ENCODE measurements around the gene TGFA. TPM values are rescaled to one million over a fixed set of nuclear protein-coding genes. Genes with fewer than 3 reads are reported as not detected.

The TGFA gene
- polyA plus RNA-seq, 3 donors = 0.74 to 3.2 (median 1.8) TPM

DNA sequence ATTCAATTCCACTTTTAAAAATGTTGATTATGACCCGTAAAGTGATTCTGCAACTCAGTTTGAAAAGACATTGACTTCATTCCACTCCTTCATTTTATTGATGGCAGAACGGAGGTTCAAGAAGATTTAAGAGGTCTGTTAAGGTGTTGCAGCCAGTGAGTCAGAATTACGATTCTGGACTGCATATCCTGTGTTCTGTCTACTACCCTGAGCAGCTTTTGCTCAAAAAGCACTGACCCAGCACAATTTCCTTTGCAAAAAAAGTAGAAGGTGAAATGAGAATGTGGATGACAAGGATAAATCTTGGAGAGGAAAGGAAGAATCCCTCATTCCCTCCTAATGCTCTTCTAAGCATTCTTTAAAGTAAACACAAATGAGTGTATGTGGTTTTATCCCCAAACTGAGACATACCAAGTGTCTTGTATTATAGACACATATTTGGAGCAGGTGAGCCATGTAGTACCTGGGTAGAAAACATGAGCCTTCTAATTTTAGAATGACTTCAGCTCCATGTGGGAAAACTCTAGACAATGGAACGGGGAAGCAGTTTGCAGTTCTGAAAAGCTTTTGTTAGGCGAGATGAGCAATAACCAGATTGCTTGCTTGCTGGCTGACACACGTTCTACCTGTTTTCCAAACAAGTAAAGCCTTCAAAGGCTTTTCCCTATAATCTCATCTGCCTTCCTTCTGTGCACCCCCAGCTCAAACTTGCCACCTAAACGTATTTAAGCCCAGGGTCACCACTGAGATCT lies 44.7 kb downstream of the TGFA start:
- no peak overlapping the region for H3K27ac ChIP-seq (ENCODE audit: low read depth, low read length)
- WGBS, 3 donors = 53 to 69% (median 58%) methylated on average over 7 of the region's 7 CpGs

- H3K27ac ChIP-seq (ENCODE audit: low read depth, low read length) = no peak overlapping the region
- 68 to 83% (median 71%) methylated on average over 8 of the region's 8 CpGs for WGBS, 3 donors
Measured at GRCh38 chr2:70505613-70506391, 47.8 kb downstream of the TGFA start.

DNA sequence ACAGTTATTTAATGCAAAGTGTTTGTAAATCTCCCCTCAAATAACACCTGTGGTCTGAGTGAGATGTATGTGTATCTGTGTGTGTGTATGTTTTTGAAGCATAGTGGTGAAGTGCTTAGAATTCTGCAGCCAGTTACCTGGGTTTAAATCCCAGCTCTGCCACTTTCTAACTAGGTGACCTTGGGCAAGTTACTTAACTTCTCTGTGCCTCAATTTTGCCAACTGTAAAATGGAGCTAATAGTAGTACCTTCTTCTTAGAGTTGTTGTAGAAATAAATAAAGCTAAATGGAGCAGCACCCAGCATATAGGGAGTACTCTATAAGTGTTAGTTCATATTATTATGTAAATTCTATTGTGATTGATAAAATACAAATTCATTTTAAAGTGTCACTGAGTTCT lies 48.9 kb downstream of the TGFA start:
- H3K27ac ChIP-seq (ENCODE audit: low read depth, low read length) = no peak overlapping the region

GRCh38 chr2:70503896-70504295 lies 49.7 kb downstream of the TGFA start:
- WGBS, 3 donors = 86 to 90% (median 88%) methylated on average over 4 of the region's 4 CpGs
- no peak overlapping the region for H3K27ac ChIP-seq (ENCODE audit: low read depth, low read length)

DNA sequence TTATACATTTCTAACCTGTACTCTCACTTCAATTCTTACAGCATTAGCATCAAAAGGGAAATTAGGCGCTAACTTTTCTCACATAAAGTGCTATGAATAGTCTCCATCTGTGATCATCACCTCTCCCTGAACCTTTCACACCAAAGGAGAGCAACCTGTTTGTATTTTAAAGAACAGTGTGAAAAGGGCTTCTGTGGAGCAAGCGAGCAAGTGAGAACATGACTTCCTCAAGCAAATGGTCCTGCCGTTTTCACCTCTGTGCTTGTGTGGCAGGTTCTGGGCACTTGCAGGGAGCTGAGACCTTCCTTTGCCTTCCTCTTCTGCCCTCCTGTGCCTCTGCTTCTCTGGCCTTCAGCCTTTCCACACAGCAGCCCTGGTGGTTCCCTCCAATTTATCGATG lies 51.9 kb downstream of the TGFA start:
- 60 to 76% (median 61%) methylated on average over 4 of the region's 4 CpGs for WGBS, 3 donors
- no peak overlapping the region for H3K27ac ChIP-seq (ENCODE audit: low read depth, low read length)

DNA sequence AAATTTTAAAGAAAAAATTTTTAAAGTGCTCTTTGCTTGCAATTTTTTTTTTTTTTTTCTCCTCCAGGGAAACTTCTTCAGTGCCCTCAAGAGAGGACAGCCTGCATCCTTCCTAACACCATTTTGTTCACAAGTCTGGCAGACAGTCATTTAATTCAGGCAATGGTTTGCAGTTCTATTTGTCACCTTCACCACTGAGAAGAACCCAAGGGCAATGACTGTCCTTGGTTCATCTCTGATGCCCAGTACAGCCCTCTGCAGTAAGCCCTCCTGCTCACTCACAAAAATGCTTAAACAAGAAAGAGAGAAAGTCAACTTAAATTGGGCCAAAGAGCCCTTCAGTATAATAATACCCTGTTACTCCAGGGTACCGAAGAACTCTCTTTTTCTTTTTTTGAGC lies 52.4 kb downstream of the TGFA start:
- H3K27ac ChIP-seq (ENCODE audit: low read depth, low read length) = no peak overlapping the region
- 90 to 95% (median 90%) methylated on average over 1 of the region's 1 CpG for whole genome bisulfite sequencing, 3 donors

DNA sequence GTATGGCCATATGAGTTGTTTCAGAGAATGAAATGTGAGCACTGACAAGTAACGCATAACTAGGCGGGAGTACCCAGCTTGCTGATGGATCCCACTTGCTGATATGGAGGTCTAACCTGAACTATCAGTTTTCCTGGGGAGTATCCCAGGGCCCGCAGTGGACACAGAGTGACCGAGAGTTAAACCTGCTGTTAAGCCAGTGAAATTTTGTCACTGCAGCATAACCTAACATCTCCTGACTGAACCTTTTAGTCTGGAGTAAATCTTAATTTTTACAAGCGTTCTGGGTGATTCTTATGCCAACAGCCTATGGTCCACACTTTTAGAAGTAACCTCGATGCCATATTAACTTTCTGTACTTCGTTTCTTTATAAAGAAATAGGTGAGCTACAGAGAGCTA lies 54.4 kb downstream of the TGFA start:
- H3K27ac ChIP-seq (ENCODE audit: low read depth, low read length) = no peak overlapping the region
- 89 to 95% (median 92%) methylated on average over 7 of the region's 7 CpGs for WGBS, 3 donors

DNA sequence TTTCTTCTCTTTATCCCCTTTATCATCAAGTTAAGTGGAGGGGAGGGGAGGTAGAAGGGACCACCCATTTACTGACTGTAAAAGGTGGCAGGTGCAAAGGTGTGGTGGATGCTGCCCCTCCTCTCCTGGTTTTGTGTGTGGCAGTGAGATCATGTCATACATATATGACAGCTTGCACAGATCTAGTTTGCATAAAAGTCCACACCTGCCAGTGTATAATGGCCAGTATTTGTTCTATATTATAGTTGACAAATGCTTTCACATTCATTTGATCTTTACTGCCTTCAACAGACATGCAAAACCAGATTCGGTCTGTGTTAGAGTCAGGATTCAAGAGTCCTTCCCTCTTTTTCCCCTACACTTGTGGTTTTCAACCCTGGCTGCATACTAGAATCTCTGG lies 55.1 kb downstream of the TGFA start:
- no peak overlapping the region for H3K27ac ChIP-seq (ENCODE audit: low read depth, low read length)
- 77 to 86% (median 81%) methylated on average over 1 of the region's 1 CpG for WGBS, 3 donors

- H3K27ac ChIP-seq (ENCODE audit: low read depth, low read length) = no peak overlapping the region
Measured at GRCh38 chr2:70498054-70498453, 55.6 kb downstream of the TGFA start.

DNA sequence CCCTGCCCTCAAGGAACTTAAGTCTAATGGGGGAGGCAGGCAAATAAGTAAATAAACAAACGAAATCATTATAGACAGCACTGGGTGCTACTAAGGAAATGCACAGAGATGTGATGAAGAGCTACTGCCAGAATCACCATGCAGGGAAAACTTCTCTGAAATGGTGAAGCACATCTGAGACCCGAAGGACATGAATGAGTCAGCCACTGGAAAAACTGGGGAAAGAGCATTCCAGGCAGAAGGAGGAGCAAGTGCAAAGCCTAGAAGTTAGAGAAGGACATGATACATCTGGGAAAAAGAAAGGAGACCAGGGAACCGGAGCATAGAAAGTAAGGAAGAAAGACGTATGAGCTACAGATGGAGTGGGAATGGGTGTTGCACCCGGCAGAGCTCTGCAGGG lies 56.8 kb downstream of the TGFA start:
- no peak overlapping the region for H3K27ac ChIP-seq (ENCODE audit: low read depth, low read length)
- WGBS, 3 donors = 69 to 82% (median 70%) methylated on average over 5 of the region's 5 CpGs

GRCh38 chr2:70494293-70494886 lies 59.2 kb downstream of the TGFA start:
- no peak overlapping the region for H3K27ac ChIP-seq (ENCODE audit: low read depth, low read length)
- WGBS, 3 donors = 74 to 79% (median 77%) methylated on average over 3 of the region's 3 CpGs

DNA sequence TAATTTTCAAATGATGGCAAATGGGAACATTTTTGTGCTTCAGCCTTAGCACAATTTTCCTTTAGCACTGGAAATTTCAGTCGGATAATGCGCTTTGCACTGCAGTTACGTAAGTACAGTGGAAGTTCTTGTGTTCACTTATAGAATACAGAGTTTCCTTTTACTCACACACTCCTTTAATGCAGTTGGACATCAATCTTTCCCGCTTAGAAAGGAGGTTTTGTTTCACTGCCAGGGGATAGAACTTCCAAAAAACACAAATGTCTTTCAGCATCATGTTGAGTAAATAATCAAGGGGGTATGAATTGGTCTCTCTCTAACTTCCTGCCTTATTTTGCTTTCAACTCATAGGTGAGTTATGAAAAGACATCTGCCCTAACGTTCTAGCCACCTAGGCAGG lies 63.2 kb downstream of the TGFA start:
- WGBS, 3 donors = 68 to 78% (median 73%) methylated on average over 5 of the region's 5 CpGs
- H3K27ac ChIP-seq (ENCODE audit: low read depth, low read length) = no peak overlapping the region

DNA sequence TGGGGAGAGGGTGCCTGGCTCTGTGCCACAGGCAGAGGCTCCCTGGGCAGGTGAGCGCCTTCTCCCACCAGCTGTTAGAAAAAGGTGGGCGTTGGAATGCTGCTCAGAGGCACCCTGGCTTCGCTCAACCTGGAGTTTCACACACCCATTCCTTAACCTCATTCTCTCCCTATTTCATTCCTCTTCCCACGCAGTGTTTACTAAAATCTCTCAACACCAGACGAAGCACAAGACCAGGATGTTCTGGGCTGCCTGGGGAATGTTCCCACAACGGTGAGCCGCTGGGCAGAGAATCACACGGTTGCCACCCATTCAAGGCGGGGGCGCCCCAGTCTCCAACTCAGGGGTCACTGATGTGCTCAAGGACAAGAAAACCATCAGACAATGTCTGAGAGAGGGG lies 64.5 kb downstream of the TGFA start:
- H3K27ac ChIP-seq (ENCODE audit: low read depth, low read length) = no peak overlapping the region
- 74 to 83% (median 77%) methylated on average over 10 of the region's 10 CpGs for whole genome bisulfite sequencing, 3 donors

GRCh38 chr2:70484086-70484485 lies 69.5 kb downstream of the TGFA start:
- WGBS, 3 donors = 80 to 92% (median 88%) methylated on average over 1 of the region's 1 CpG

DNA sequence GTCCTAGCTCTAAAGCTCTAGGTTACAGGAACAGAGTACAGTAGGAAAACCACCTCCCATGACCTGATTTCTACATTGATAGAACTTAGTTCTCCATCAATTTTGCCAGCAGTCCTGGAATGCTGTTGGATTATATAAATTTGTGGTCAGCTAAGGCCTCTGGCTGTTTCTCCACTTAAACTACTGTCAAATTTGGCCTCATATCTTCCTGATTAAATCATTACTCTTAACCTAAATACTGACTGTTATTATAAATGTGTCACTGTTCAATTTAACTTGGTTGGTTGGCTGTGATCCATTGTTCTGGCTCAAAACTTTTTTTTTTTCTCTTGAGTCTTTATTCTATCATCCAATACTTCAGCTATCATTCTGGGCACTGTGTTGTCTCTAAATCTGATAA lies 71.2 kb downstream of the TGFA start:
- H3K27ac ChIP-seq (ENCODE audit: low read depth, low read length) = no peak overlapping the region

More at GRCh38 chr2:70484086-70484485, 69.5 kb downstream of the TGFA start:
- no peak overlapping the region for H3K27ac ChIP-seq (ENCODE audit: low read depth, low read length)

DNA sequence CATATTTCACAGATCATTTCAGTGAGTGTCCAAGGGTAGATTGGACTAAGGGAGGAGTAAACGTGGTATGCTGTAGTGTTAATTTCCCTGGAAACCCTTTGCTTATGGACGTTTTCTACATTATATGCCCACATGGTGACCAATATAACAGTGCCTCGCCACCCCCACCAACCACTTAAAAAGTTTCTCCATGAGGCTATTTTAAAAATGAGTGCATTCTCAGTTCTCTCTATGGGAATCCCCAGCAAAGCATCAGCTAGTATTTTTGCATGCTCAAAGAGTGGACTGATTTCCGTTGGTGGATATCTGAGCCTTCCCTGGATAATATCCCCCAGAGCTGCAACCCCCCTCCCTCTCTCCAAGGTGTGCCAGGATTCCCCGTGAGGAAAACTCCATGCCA lies 73.2 kb downstream of the TGFA start:
- no peak overlapping the region for H3K27ac ChIP-seq (ENCODE audit: low read depth, low read length)
- 61 to 69% (median 63%) methylated on average over 5 of the region's 5 CpGs for WGBS, 3 donors

- H3K27ac ChIP-seq (ENCODE audit: low read depth, low read length) = no peak overlapping the region
- WGBS, 3 donors = 60 to 94% (median 68%) methylated on average over 3 of the region's 3 CpGs
Measured at GRCh38 chr2:70479816-70480215, 73.8 kb downstream of the TGFA start.

- WGBS, 3 donors = 18 to 43% (median 32%) methylated on average over 1 of the region's 1 CpG
- no peak overlapping the region for H3K27ac ChIP-seq (ENCODE audit: low read depth, low read length)
Measured at GRCh38 chr2:70477441-70477844, 76.2 kb downstream of the TGFA start.

DNA sequence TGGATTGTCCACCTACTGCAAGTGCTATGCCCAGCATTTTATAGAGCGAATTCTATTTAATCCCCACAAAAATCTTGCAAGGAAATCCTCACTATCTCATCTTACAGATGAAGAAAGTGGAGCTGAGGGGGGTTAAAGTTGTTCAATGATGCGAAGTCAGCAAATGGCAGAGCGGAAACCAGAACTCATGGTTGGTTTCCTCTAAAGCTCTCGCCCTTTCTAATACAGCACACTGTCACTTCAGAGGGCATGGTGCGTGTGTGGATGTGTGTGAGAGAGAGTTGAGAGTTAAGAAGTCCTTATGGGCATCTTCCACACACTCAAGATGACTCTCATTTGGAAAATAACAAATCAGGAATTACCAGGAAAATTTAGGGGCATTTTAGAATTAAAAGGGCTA lies 78.4 kb downstream of the TGFA start:
- no peak overlapping the region for H3K27ac ChIP-seq (ENCODE audit: low read depth, low read length)
- 64 to 86% (median 64%) methylated on average over 5 of the region's 5 CpGs for WGBS, 3 donors

All from adipose tissue (tissue), 3 donors.